ENCODE results near the gene RASSF3. TPM values are rescaled to one million over a fixed set of nuclear protein-coding genes. Genes with fewer than 3 reads are reported as not detected.

RASSF3 gene
- total RNA-seq, 1 donor from 2014 or later = 123 TPM

GRCh38 chr12:64736771-64737170 is 126.5 kb downstream of the RASSF3 start:
- DNase-seq (ENCODE audit: missing footprints) (no peak), ATAC-seq (no peak)
- intact Hi-C loops (cut with DNase I) = no loop called here

GRCh38 chr12:64737539-64737938 is 127.2 kb downstream of the RASSF3 start:
- no peak for ATAC-seq
- intact Hi-C loops (cut with DNase I) = no loop called here
- DNase-seq (ENCODE audit: missing footprints) = peak; percentile 66

GRCh38 chr12:64739778-64740177 is 129.5 kb downstream of the RASSF3 start:
- DNase-seq (ENCODE audit: missing footprints) (no peak), ATAC-seq (no peak)
- intact Hi-C loops (cut with DNase I) = no loop called here

- intact Hi-C loops (cut with DNase I) = no loop called here
- ATAC-seq (no peak), DNase-seq (ENCODE audit: missing footprints) (no peak)
Measured at GRCh38 chr12:64740646-64741045, 130.4 kb downstream of the RASSF3 start.

GRCh38 chr12:64742416-64742815 is 132.1 kb downstream of the RASSF3 start:
- intact Hi-C loops (cut with DNase I) = no loop called here
- DNase-seq (ENCODE audit: missing footprints) (no peak), ATAC-seq (no peak)

- no peak for DNase-seq (ENCODE audit: missing footprints)
- intact Hi-C loops (cut with DNase I) = no loop called here
- no peak for ATAC-seq
Measured at GRCh38 chr12:64743206-64743605, 132.9 kb downstream of the RASSF3 start.

GRCh38 chr12:64744422-64745258 is 134.3 kb downstream of the RASSF3 start:
- intact Hi-C loops (cut with DNase I) = no loop called here
- no peak for DNase-seq (ENCODE audit: missing footprints)
- no peak for ATAC-seq

GRCh38 chr12:64745259-64745807 is 135.0 kb downstream of the RASSF3 start:
- DNase-seq (ENCODE audit: missing footprints) (no peak), ATAC-seq (no peak)
- intact Hi-C loops (cut with DNase I) = no loop called here

GRCh38 chr12:64745980-64746379 is 135.7 kb downstream of the RASSF3 start:
- DNase-seq (ENCODE audit: missing footprints) = no peak
- intact Hi-C loops (cut with DNase I) = no loop called here
- no peak for ATAC-seq

- DNase-seq (ENCODE audit: missing footprints) (no peak), ATAC-seq (no peak)
- intact Hi-C loops (cut with DNase I) = no loop called here
Measured at GRCh38 chr12:64746663-64747062, 136.4 kb downstream of the RASSF3 start.

Small RNAs within 50 kb of the gene (microRNA-seq; reads per million reads assigned to microRNA genes)
- gene MIR548C (not detected), gene MIR548Z (not detected)

Other genes starting within 250 kb of the RASSF3 start
- gene C12orf56, start 219.7 kb upstream of the RASSF3 start, total RNA-seq = not detected
- 25.4 TPM for gene XPOT, start 206.1 kb upstream of the RASSF3 start, total RNA-seq
- gene TBK1, start 158.4 kb upstream of the RASSF3 start, total RNA-seq = 11.9 TPM
- 101 TPM for gene GNS, start 148.9 kb downstream of the RASSF3 start, total RNA-seq
- 0.35 TPM for gene TBC1D30, start 214.2 kb downstream of the RASSF3 start, total RNA-seq

All from Right ventricle myocardium inferior (tissue), 1 donor.